GM23248 (cell line): Measurements from ENCODE around the gene PANX2. TPM values are rescaled to one million over a fixed set of nuclear protein-coding genes. Genes with fewer than 3 reads are reported as not detected.

Experiments
- DNase-seq: peaks from one replicate; pipeline ENCODE4 v3.0.0-alpha.2; 2015
- H2AFZ ChIP-seq: fragments of 200-600 bp; sonication (generic); 2 replicates; pipeline ENCODE4 v1.6.1; 2016; ENCODE audit warnings: antibody characterized with exemption
- H3F3A ChIP-seq: fragments of 200-600 bp; sonication (generic); 2 replicates; pipeline ENCODE4 v1.6.1; 2016; ENCODE audit warnings: mild to moderate bottlenecking, antibody characterized with exemption, mixed run types; ENCODE audit not compliant: insufficient read depth
- H3K27ac ChIP-seq: fragments of 200-600 bp; sonication (generic); 2 replicates; pipeline ENCODE4 v1.5.1; 2016; ENCODE audit warnings: mild to moderate bottlenecking
- H3K27me3 ChIP-seq: fragments of 200-600 bp; sonication (generic); replicated peaks from 2 replicates; pipeline ENCODE4 v1.6.1; 2016; ENCODE audit warnings: mild to moderate bottlenecking; ENCODE audit not compliant: insufficient read depth
- H3K36me3 ChIP-seq: fragments of 200-600 bp; sonication (generic); 2 replicates; pipeline ENCODE4 v1.6.1; 2016; ENCODE audit warnings: low read depth, mild to moderate bottlenecking
- H3K4me1 ChIP-seq: fragments of 200-600 bp; sonication (generic); 2 replicates; pipeline ENCODE4 v1.6.1; 2016; ENCODE audit warnings: mild to moderate bottlenecking; ENCODE audit not compliant: insufficient read depth
- H3K4me2 ChIP-seq: fragments of 200-600 bp; sonication (generic); one replicate; pipeline ENCODE4 v1.6.1; 2016; ENCODE audit warnings: mild to moderate bottlenecking; ENCODE audit not compliant: unreplicated experiment
- H3K4me3 ChIP-seq: fragments of 200-600 bp; sonication (generic); 2 replicates; pipeline ENCODE4 v1.5.1; 2016; ENCODE audit warnings: mild to moderate bottlenecking
- H3K79me2 ChIP-seq: fragments of 200-600 bp; sonication (generic); 2 replicates; pipeline ENCODE4 v1.6.1; 2016; ENCODE audit warnings: mild to moderate bottlenecking; ENCODE audit not compliant: insufficient read depth
- H3K9ac ChIP-seq: fragments of 200-600 bp; sonication (generic); 2 replicates; pipeline ENCODE4 v1.6.1; 2016; ENCODE audit warnings: mild to moderate bottlenecking
- H3K9me2 ChIP-seq: fragments of 200-600 bp; sonication (generic); 2 replicates; pipeline ENCODE4 v1.6.1; 2016; ENCODE audit warnings: mixed run types, mild to moderate bottlenecking, moderate library complexity; ENCODE audit not compliant: insufficient read depth
- H3K9me3 ChIP-seq: fragments of 200-600 bp; sonication (generic); one replicate; pipeline ENCODE4 v1.6.1; 2017; ENCODE audit warnings: low read depth
- H4K20me1 ChIP-seq: fragments of 200-600 bp; sonication (generic); 2 replicates; pipeline ENCODE4 v1.6.0; 2016; ENCODE audit not compliant: insufficient read depth
- EZH2 ChIP-seq: fragments of 200-600 bp; sonication (generic); IDR thresholded peaks from 2 replicates; pipeline ENCODE4 v1.6.1; 2018; ENCODE audit warnings: antibody characterized with exemption, mild to moderate bottlenecking; ENCODE audit not compliant: insufficient read depth, poor library complexity, severe bottlenecking
- EZH2phosphoT487 ChIP-seq: fragments of 200-600 bp; sonication (generic); IDR thresholded peaks from 2 replicates; pipeline ENCODE4 v1.6.1; 2018; ENCODE audit warnings: antibody characterized with exemption, moderate library complexity, mild to moderate bottlenecking, low read depth; ENCODE audit not compliant: insufficient read depth
- WGBS, 2 experiments: methylation state at CpG; one replicate each; pipeline ENCODE4 v1.1.6; 2015 to 2017; ENCODE audit warnings: low lambda C conversion rate in 2 of 2, low coverage in 1 of 2; ENCODE audit errors: missing lambda C conversion rate in 2 of 2; 5-methylcytosine and 5-hydroxymethylcytosine counted together
- in situ Hi-C: fragments of 300-500 bp; cut with MboI; formaldehyde crosslinking; loops from 2 replicates; pipeline ENCODE4 v1.15.0; 2020
- polyA plus RNA-seq: library from polyadenylated mRNA; unstranded; fragments of >200 nt; fragmentation: Nextera tagmentation; extraction: Ambion mirVana; gene quantifications from 2 replicates; pipeline ENCODE4 v1.2.1, GENCODE V29; 2016
- total RNA-seq: library from RNA; depleted of rRNA; stranded (reverse); fragments of >200 nt; shearing (Covaris generic); gene quantifications from 2 replicates; pipeline ENCODE4 v1.2.3, GENCODE V29; 2014

PANX2 gene
- total and polyA plus RNA-seq, 2 experiments from 2014 or later = 0.18 TPM; not detected in 1

- Histone ChIP-seq H3K36me3 (no peaks in the 10 kb centered on the region), H4K20me1 (no peaks in the 10 kb centered on the region), H3K4me2 (no peak overlapping the region), H3K27me3 (no peaks in the 10 kb centered on the region), H3K79me2 (peaks cover 19% of the 10 kb centered on the region), H3K4me3 (no peak overlapping the region), H3K9me2 (no peaks in the 10 kb centered on the region), H3K9me3 (no peaks in the 10 kb centered on the region), H3K27ac (no peak overlapping the region), H3K4me1 (no peaks in the 10 kb centered on the region), H3K9ac (no peak overlapping the region), H3F3A (no peaks in the 10 kb centered on the region; the same call in 1 of the 2 replicates), H2AFZ (no peak overlapping the region)
- 86% methylated on average over 14 to 17 of the region's 18 CpGs for WGBS, 2 experiments
- TF ChIP-seq EZH2phosphoT487 (no peak), EZH2 (no peak)
- in situ Hi-C loops = no loop called here
- no peak for DNase-seq
These were observed 25.7 kb downstream of the PANX2 start for GRCh38 chr22:50196256-50196655.

GRCh38 chr22:50197000-50197800 lies 26.7 kb downstream of the PANX2 start:
- H2AFZ ChIP-seq = no peak overlapping the region
- TF ChIP-seq EZH2phosphoT487 (no peak), EZH2 (no peak)
- no peak overlapping the region for H3K27ac ChIP-seq
- 91 to 92% methylated on average over 17 to 23 of the region's 23 CpGs for WGBS, 2 experiments
- no peak for DNase-seq
- no peak overlapping the region for H3K4me2 ChIP-seq
- H3K4me1 ChIP-seq = peaks cover 2% of the 10 kb centered on the region
- H4K20me1 ChIP-seq = no peaks in the 10 kb centered on the region
- H3K79me2 ChIP-seq = peaks cover 19% of the 10 kb centered on the region
- no peak overlapping the region for H3K9ac ChIP-seq
- no peaks in the 10 kb centered on the region for H3K36me3 ChIP-seq
- in situ Hi-C loops = no loop called here
- no peak overlapping the region for H3K4me3 ChIP-seq
- no peaks in the 10 kb centered on the region for H3K9me2 ChIP-seq
- H3F3A ChIP-seq = no peaks in the 10 kb centered on the region; the same call in 1 of the 2 replicates
- no peaks in the 10 kb centered on the region for H3K27me3 ChIP-seq
- H3K9me3 ChIP-seq = no peaks in the 10 kb centered on the region

- Histone ChIP-seq H3K79me2 (peaks cover 19% of the 10 kb centered on the region), H3K27me3 (no peaks in the 10 kb centered on the region), H3K4me1 (peaks cover 8% of the 10 kb centered on the region), H3K4me2 (no peak overlapping the region), H3K27ac (no peak overlapping the region), H3K36me3 (no peaks in the 10 kb centered on the region; the same call in 1 of the 2 replicates), H3K9me3 (no peaks in the 10 kb centered on the region), H3K4me3 (no peak overlapping the region), H3K9me2 (no peaks in the 10 kb centered on the region), H4K20me1 (no peaks in the 10 kb centered on the region), H3F3A (no peaks in the 10 kb centered on the region; the same call in 1 of the 2 replicates), H2AFZ (no peak overlapping the region), H3K9ac (no peak overlapping the region)
- TF ChIP-seq EZH2phosphoT487 (no peak), EZH2 (no peak)
- DNase-seq = no peak
- in situ Hi-C loops = no loop called here
- WGBS, 2 experiments = 93 to 97% methylated on average over 39 to 60 of the region's 61 CpGs
These were observed 27.5 kb downstream of the PANX2 start for GRCh38 chr22:50197856-50198623.

GRCh38 chr22:50198624-50199017 lies 28.1 kb downstream of the PANX2 start:
- Histone ChIP-seq H3K9ac (no peak overlapping the region), H3K36me3 (peaks cover 5% of the 10 kb centered on the region; the same call in 1 of the 2 replicates), H3K27ac (no peak overlapping the region), H3K79me2 (peaks cover 24% of the 10 kb centered on the region), H3K9me2 (no peaks in the 10 kb centered on the region), H4K20me1 (no peaks in the 10 kb centered on the region), H3F3A (no peaks in the 10 kb centered on the region; the same call in 1 of the 2 replicates), H3K4me3 (no peak overlapping the region), H3K9me3 (no peaks in the 10 kb centered on the region), H3K4me2 (no peak overlapping the region), H2AFZ (no peak overlapping the region), H3K4me1 (peaks cover 8% of the 10 kb centered on the region), H3K27me3 (no peaks in the 10 kb centered on the region)
- no peak for TF ChIP-seq EZH2phosphoT487
- in situ Hi-C loops = no loop called here
- WGBS, 2 experiments = 96 to 99% methylated on average over 15 to 16 of the region's 16 CpGs
- no peak for DNase-seq
